ENCODE measurements around the gene AHDC1.

The AHDC1 gene

DNA sequence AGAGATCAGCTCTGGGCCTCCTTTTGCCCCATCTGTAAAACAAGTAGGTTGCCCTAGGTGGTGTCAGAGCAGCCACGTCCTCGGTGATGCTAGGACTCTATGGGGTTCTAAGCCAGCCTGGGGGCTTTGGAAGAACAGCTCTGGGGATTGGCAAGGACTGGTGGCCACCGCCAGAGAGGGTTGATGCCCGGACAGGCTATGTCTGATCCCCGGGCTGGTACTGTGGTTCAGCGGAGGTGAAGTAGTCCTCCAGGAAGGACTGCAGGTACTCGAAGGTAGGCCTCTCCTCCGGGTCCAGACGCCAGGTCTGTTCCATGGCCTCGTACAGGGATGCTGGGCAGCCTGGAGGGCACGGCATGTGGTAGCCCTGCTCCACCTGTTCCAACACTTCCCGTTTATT, 8.8 kb upstream of the AHDC1 start:
- no peak for DNase-seq

DNA sequence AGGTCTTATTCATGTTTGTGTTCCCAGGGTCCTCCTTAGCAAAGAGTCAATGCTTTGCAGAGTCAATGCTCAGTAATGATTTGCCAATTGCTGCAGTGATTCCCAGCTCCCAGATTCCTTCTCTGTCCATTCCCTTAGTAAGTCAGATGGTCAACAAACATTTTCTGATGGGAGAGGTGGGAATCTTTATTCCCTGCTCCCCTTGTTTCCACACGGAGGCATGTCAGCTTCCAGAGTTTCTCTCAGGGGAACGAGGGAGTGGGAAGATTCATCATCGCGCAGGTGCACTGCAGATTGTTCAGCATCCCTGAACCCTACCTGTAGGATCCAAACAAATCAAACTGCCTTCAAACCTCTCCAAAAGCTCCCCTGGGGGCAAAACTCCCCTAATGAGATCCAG, 7.5 kb upstream of the AHDC1 start:
- DNase-seq, result no peak

DNA sequence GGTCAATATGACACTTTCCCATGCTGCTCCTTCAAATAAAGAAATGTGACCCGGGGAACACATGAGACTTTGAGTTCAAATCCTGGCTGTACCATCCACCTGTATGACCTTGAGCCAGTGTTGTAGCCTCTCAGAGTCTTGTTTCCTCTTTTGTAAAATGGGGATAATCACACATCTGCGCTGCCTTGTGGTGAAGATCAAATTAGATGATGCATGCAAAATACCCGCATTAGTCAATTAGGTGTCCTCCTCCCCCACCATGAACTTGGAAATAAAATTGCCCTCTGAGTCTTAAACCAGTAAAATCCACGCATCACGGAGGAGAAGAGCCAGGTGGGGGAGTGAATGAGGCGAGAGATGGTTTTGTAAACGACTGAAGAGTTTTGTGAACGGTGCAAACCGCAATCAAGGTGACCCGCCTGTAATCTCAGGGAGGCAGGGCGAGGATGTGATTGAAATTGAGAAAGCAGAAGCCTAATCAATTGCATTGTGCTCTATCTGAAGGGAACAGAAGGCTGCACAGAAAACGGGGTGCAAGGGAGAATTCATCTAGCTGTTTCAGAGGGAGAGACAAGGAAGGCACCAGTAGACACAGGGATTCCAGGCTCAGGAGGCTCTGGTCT, 5.8 kb upstream of the AHDC1 start:
- DNase-seq, result no peak

GRCh38 chr1:27609210-27609555, 5.2 kb upstream of the AHDC1 start:
- DNase-seq, result peak; percentile 82

DNA sequence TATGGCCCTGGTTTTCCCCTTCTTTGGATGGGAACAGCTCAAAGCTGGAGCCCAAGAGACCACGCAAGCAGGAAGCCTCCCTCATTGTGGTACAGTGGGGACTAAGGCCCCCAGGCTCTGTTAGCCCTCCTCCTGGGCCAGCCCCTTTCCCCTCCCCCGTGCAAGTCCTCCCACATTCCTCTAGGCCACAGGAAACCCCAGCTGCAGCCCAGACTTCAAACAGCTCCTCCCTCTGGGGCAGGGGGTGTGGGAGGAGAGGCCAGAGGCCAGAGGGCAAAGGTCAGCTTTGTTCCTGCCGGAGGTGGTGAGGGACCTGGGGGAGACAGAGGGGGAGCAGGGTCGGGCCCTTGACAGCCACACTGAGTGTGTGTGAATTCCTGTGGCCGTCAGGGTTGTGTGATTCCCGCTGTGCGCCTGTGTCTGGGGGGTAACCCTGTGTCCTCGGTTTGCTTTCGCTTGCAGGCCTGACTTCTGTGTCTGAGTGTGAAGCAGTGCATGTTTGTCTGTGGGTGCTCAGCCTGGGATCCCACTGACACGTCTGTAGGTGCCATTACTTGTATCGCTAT, 3.4 kb upstream of the AHDC1 start:
- DNase-seq, result no peak

- no peak for DNase-seq
Measured at GRCh38 chr1:27606708-27607238, 2.8 kb upstream of the AHDC1 start.

DNA sequence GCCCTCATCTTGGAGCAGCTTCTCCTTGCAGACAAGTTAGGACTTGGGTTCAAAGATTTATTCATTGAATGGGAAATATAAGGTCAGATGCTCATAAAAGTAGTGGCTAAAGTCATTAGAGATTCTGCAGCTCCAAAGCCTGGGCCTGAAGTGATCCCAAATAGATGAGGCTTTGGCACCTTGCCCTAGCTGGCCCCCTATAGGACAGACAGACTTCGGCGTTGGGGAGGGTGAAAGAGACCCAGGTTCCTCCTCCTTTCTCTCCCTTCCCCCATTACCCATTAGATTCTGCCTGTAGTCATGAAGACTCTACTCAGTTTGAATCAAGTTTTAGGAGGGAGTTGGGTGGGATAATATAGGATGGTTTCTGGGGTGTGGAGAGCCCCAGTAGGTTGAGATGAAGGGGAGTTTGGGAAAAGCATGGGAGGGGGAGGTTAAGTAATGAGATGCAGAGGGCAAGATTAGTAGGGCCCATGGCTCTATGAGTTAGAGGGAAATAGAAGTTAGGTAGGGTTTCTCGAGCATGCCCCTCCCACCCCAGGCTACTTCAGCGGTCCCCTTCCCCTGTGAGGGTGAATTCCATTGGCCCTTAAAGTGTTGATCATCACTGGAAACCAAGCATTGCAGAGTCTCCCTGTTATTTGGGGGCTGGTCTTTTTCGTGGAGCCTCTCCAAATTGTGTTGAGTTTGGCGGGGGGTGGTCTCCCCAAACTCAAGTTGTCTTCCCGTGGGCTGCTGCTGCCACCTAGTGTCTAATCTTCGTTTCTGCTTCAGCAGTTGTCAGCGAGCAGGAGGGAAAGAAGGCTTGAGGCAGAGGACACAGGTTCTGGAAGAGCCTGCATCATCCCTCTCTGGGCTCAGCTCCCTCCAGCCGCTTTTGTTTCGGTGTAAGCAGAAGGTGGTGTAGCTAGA, 2.1 kb upstream of the AHDC1 start:
- peak; percentile 64 for DNase-seq

GRCh38 chr1:27605300-27605766, 1.4 kb upstream of the AHDC1 start:
- DNase-seq, result no peak

DNA sequence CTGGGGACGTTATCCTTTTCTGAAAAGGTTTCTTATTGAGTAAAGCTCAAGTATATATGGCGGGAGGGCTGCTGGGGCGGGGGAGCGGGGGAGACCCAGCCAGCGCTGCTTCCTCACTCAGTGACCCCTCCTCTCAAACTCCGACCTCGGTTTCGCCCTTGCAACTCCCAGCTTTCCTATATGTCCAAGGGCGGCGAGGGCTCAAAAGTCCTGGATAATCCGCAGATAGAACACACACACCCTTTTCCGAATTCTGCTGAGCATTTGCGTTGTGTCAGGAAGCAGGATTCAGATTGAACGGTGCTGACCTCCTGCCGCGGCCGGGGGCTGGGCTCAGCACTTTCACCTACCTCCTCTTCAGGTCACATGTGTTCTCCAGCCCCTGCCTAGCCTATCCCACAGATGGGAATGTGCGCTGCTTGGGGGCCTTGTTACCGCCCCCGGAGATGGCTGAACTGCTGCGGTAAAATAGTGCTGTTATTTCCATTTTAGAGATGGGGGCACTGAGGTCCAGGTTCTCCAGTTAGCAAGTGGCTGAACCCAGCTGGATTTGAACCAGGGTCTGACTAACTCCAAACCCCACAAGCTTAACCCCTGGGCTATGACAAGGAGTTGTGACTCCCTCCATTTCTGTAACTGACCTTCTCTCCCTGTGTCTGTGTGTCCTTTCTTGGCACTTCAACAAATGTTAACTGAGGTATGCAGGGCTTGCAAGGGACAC, 795 bp upstream of the AHDC1 start:
- DNase-seq, result no peak

- DNase-seq, result no peak
Measured at GRCh38 chr1:27603309-27603680, 649 bp downstream of the AHDC1 start.

DNA sequence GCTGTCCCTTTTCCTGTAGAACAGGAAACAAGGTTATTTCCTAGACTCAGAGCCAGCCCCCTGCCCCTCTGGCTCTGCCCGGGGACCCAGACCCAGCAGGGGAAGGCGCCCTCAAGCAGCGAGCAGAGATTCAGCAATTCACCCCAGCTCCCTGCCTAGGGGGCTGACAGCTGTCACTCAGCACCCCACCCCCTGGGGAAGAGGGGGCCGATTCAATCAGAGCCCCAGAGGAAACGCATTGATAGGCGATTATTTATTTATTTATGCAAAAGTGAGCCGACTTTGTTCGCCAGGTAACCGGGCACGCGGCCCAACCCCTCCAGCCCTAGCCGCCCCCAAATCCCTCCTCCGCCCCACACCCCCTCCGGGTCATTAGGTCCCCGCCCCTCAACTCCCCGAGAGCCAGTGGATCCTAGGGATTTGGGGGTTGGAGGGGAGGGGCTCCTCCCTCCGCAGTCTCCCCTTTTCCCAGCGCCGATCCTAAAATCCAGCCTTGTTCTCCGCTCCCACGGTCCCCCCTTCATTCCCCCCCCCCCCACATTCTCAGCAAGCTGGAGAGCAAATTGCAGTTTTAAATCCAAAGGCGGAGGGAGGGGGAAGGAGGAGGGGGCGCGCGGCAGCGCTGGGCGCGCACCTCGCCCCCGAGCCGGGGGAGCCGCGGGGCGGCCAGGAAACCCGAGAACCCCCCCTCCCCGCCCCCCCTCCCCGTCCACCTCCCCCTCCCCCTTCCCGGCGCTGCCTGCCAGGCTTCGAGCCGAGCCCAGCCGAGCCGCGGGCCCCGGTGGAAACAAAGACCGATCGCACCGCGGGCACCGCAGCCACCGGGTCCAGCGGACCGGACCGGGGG, 1.3 kb downstream of the AHDC1 start:
- no peak for DNase-seq

GRCh38 chr1:27601771-27602461, 2.0 kb downstream of the AHDC1 start:
- no peak for DNase-seq

- DNase-seq, result no peak
Measured at GRCh38 chr1:27601321-27601770, 2.6 kb downstream of the AHDC1 start.

GRCh38 chr1:27600498-27601175, 3.3 kb downstream of the AHDC1 start:
- DNase-seq, result no peak

DNA sequence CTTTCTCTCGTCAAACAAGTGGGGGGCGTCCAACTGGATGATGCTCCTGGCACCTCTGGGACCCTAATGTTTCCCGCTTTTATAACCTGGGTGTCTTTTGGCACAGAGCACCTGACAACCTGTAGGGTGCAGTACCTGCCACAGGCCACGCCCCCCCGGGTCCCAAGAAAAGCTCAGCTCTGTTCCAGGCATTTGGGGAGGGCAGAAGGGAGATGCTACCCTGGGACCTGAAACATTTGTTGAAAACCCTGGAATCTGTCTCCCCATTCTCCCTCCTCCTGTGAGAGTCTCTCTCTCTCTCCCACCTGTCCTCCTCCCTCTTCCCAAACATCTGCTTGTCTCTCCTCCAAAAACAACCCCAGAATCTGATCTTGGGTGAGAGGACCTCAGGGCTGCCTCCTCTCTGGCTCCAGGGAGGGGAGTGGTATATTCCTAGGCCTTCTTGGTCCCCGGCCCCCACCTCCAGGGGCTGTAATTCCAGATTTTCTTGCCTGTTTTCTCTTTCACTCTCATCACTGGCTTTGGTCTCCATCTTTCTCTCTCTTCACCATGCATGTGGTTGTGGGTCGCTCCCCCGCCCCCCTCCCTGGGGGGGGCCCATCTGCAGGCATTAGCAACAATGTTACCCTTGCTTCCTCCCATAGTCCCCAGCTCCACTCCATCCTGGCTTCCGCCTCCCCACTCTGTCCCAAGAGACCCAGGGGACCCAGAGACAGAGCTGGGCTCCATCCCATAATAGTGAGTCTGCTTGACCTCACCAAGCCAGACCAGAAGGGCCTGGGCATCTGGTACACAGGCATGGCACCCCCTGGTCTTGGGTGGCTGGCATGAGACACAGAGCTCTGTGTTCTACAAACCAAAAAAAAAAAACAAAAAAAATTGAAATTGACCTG, 4.1 kb downstream of the AHDC1 start:
- DNase-seq, result no peak

- DNase-seq, result no peak
Measured at GRCh38 chr1:27598902-27599528, 4.9 kb downstream of the AHDC1 start.

- no peak for DNase-seq
Measured at GRCh38 chr1:27598295-27598687, 5.7 kb downstream of the AHDC1 start.

DNA sequence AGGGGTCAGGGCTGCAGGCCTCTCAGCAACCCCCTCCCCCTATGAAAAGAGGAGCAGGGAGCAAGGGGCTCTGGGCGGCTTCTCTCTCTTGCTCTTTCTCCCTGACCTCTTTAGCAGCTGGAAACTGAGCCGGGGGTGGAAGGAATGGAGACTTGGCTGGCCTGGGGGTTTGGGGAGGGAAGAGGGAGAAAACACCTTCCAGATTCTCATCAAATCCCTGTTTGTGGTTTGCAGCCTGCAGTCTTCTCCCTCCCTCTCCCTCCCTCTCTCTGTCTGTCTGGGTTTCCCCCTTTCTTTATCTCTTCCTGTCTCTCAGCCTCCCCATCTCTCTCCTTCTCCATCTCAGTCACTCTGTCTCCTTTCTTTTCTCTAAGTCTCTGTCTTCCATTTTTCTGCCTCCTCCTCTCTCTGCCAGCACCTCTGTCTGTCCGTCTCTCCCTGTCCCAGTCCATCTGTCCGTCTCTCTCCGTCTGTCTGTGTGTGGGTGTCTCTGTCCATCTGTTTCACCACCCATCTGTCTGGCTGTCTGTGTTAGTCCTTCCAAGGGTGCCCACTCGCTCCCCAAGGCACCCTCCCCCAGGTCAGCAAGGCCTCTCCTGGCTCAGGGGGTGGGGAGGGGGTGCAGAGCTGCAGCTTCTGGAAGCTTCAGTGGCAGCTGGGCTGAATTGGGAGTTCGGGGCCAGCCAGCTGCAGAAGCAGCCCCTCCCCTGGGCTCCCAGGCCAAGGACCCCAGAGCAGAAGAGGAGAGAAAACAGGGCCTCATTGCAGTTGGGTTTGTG, 6.2 kb downstream of the AHDC1 start:
- DNase-seq, result no peak

DNA sequence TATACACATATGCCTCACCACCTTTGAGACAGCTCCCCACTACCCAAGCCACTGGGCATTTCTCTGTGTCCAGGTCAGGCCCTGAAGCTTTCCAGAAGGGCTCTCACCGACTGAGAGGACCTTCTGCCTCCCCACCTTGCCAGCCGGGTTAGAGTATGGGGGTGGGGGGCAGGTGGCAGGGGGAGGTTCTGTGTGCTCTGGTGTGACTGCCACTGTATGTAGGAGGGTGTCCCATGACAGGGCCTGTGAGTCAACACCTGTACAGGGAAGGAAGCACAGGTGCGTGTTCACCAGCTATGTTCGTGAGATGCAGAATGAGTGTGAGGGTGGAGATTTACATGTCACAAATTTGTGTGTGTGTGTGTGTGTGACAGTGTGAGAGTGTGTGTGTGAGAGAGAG, 7.0 kb downstream of the AHDC1 start:
- DNase-seq, result no peak

All from inflammatory macrophage treated with lipopolysaccharide for 4 hours (primary cell).